ENCODE data around the gene PRR23E.

The PRR23E gene

DNA sequence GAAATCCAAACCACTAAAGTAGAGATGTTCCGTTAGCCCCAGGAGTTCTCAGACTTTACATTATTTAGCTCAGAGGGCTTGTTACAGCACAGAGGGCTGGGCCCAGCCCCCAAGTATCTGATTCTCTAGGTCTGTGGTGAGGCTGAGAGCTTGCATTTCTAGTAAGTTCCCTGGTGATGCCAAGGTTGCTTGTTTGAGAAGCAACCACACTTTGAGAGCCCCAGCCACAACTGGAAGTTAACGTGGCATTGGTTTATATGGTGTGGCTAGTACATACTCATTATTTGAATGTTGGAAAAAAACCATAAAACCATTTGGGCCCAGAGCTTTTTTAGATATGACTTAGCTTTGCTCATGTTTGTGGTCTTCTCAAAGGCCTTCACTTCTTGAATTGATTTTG lies 35.9 kb downstream of the PRR23E start:
- no peak for DNase-seq (ENCODE audit: low spot score)

DNA sequence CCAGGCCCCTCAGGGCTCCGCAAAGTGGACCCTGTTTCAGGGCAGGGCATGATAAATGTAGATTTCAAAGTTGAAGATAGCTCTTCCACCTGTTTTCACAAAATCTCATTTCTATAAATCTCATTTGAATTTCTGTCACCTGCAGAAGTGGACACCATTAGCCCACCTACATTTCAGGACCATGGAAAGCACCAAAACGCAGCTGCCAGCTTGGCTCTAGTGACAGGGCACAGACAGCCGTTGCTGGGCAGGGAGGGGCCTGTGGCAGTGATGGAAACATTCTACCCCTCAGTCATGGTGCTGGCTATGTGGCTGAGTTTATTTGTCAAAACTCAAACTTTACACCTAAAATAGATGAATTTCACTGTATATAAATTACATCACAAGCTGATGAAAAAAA lies 40.4 kb downstream of the PRR23E start:
- no peak for DNase-seq (ENCODE audit: low spot score)

DNA sequence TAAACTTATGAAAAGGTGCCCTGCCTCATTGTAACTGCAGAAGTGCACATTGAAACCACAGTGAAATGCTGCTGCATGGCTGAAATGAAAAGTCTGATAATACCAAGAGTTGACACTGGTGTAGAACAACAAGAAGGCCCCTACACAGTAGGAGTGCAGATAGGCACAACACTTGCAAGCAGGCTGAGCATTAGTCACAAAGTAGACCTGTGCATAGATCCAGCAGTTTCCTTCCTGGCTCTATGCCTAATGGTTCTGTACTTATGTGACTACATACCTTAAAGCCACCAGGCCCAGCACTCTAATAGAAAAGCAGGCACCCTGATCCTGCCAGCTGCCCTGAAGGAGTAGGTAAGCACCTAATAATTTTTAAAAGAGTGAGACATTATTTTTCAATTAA lies 41.8 kb downstream of the PRR23E start:
- no peak for DNase-seq (ENCODE audit: low spot score)

DNA sequence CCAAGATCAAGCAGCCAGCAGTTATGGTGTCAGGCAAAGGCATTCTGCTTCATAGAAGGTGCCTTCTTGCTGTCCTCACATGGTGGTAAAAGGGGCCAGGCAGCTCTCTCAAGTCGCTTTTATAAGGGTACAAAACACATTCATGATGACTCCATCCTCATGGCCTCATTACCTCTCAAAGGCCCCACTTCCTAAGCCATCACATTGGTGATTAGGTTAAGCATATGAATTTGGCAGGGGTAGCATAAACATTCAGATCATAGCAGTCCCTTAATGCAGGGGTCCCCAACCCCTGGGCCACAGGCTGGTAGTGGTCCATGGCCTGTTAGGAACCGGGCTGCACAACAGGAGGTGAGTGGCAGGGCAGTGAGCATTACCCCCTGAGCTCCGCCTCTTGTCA lies 42.8 kb downstream of the PRR23E start:
- no peak for DNase-seq (ENCODE audit: low spot score)

DNA sequence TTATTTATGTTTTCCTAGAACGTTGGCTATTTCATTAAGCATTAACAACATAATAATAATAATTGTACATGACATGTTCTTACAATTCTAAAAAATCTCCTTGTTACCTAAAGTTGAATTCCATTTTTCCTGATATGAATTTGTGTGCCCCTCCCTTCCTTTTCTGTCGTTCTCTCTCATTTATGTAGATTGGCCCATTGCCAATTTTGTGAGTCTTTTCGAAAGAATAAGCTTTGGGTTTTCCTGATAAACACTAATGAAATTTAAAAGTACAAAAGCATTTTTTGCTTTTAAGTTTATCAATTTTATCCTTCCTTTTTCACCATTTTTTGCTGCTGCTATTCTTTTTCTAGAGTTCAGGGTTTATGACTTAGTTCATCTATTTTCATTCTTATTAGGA lies 44.9 kb downstream of the PRR23E start:
- no peak for DNase-seq (ENCODE audit: low spot score)

DNA sequence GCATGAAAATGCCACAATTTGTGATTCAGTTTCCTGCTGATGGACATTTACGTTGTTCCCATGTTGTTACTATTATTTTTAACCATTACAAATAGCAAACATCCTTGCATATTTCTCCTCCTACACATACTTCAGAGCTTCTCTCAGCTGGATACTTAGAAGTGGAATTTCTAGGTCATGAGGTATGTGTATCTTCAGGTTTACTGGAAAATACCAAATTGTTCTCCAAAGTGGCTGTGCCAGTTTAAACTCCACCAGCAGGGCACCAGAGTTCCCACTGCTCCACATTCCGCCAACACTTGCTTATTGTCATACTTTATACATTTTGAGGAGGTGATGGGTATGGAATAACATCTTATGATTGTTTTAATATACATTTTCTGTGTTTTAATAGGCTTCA lies 45.7 kb downstream of the PRR23E start:
- DNase-seq (ENCODE audit: low spot score) = no peak

DNA sequence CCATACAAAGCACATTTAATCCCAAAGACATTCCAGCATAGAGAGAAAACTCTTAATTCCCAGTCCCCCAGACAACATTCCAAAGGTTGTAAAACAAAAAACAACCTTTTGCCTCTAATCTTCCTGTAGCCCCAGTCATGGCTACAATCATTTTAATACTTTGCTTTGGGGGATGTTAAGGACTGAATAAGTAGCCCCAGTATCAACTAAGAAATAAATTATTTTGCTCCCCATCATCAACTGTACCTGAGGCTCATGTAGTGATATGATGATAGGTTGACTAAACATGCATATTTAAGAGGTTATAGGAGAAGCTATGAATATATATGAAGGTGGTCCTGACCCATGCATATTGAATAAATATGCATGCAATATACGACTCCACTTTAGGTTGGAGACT lies 54.4 kb downstream of the PRR23E start:
- DNase-seq (ENCODE audit: low spot score) = no peak

All from CD4-positive, alpha-beta T cell treated with Interleukin-6 at 100 ng/mL for 8 hours (primary cell).